ENCODE data around the gene NPR2. TPM values are rescaled to one million over a fixed set of nuclear protein-coding genes. Genes with fewer than 3 reads are reported as not detected.
A peak's percentile ranks its signal among the peaks of the same experiment; 100 is the strongest.

Gene NPR2
- total and polyA plus RNA-seq, 2 of the 13 experiments (the other 11 are each of a cell fraction or from before 2014, with no cell fraction given): 7.4 to 9.4 TPM

GRCh38 chr9:35783418-35783817 is 8.0 kb upstream of the NPR2 start (continued):
- no peak for TF ChIP-seq ZBTB34 (CRISPR knock-in tag; IDR thresholded peaks at IDR 0.05)
- TF ChIP-seq FOXA1 (IDR thresholded peaks at IDR 0.05): no peak
- TF ChIP-seq FOXA1 (CRISPR knock-in tag; IDR thresholded peaks at IDR 0.05): no peak
- TF ChIP-seq GTF2F1 (IDR thresholded peaks at IDR 0.05; ENCODE audit: low read length): no peak
- TF ChIP-seq CSRNP1 (CRISPR knock-in tag; IDR thresholded peaks at IDR 0.05): no peak

GRCh38 chr9:35789541-35789940 is 1.9 kb upstream of the NPR2 start:
- CTCF ChIA-PET (ENCODE audit: low intra/inter-chr PET ratio, low total read pairs): interaction anchor here (1.3 to 2.4 kb wide), 4 partner anchors 24 to 93 kb away, joined by 7 to 26 read pairs (median 13); no protein-coding TSS in a partner anchor

More at GRCh38 chr9:35789541-35789940, 1.9 kb upstream of the NPR2 start:
- H3K27me3 ChIP-seq (ENCODE audit: control insufficient read depth in 1 of 2, insufficient read depth in 2 of 2, low read length in 2 of 2): no peaks in the 10 kb centered on the region
- no peaks in the 10 kb centered on the region for H4K20me1 ChIP-seq (ENCODE audit: insufficient read depth, low read length)
- in situ Hi-C loops (cut with HindIII; ENCODE audit: extremely low pct_ligation_motif_present, low pct_unique_long_range_greater_than_20kb): loop anchor here (5.0 kb wide), 1 partner anchor 93 kb away; no protein-coding TSS in a partner anchor
- no TSS peak for BruUV-seq (replicated peaks)
- TF ChIP-seq MAFK (conservative IDR thresholded peaks at IDR 0.05 in 1 of 2, IDR thresholded peaks at IDR 0.05 in 1 of 2; ENCODE audit: low read length in 2 of 2) (peak; percentile 91 to 95), TBP (CRISPR knock-in tag; IDR thresholded peaks at IDR 0.05) (no peak), ZNF17 (CRISPR knock-in tag; IDR thresholded peaks at IDR 0.05) (no peak), ATF7 (IDR thresholded peaks at IDR 0.05) (no peak), ATF7 (CRISPR knock-in tag; IDR thresholded peaks at IDR 0.05) (no peak), STAT5B (CRISPR knock-in tag; IDR thresholded peaks at IDR 0.05) (no peak), MAFF (IDR thresholded peaks at IDR 0.05; ENCODE audit: low read depth, low read length) (peak; percentile 90), NFE2L2 (IDR thresholded peaks at IDR 0.05; ENCODE audit: low read length) (peak; percentile 45; the same call in 1 of the 2 replicates), SETDB1 (CRISPR knock-in tag; IDR thresholded peaks at IDR 0.05; ENCODE audit: borderline replicate concordance) (no peak), ZNF484 (CRISPR knock-in tag; IDR thresholded peaks at IDR 0.05; ENCODE audit: borderline replicate concordance, low read depth) (no peak)
- H3K27ac ChIP-seq (ENCODE audit: extremely low read length, insufficient read depth, low read length): no peak overlapping the region
- no peak overlapping the region for H3K4me2 ChIP-seq (ENCODE audit: low read depth, low read length)
- no peaks in the 10 kb centered on the region; the same call in 1 of the 2 replicates for H3K4me1 ChIP-seq (ENCODE audit: insufficient read depth, low read length)
- 100% methylated on average over 2 of the region's 2 CpGs for WGBS (ENCODE audit: low lambda C conversion rate)
- no peaks in the 10 kb centered on the region for H3K79me2 ChIP-seq (ENCODE audit: insufficient read depth, low read length)
- H3K9me3 ChIP-seq (ENCODE audit: low read length): no peaks in the 10 kb centered on the region
- no peak overlapping the region for H3K4me3 ChIP-seq (replicated peaks in 1 of 3; ENCODE audit: insufficient read depth in 1 of 3, low read depth in 2 of 3, low read length in 3 of 3)
- no peak for ATAC-seq
- DNase-seq (ENCODE audit: low spot score): no peak
- FAIRE-seq: no peak
- H2AFZ ChIP-seq (ENCODE audit: low read length): no peak overlapping the region
- H3K36me3 ChIP-seq (replicated peaks in 1 of 2; ENCODE audit: control insufficient read depth in 1 of 2, insufficient read depth in 2 of 2, low read length in 2 of 2): peaks cover 3 to 11% of the 10 kb centered on the region in 2 experiments
- POLR2A ChIA-PET: interaction anchor here (1.0 kb wide), 1 partner anchor 22 kb away, joined by 3 read pairs; no protein-coding TSS in a partner anchor
- intact Hi-C loops (cut with micrococcal nuclease; ENCODE audit: unreplicated experiment): no loop called here
- no peak overlapping the region for H3K9ac ChIP-seq (ENCODE audit: insufficient read depth, low read depth, low read length)
